Measurements from ENCODE around the gene ACTL8.

GRCh38 chr1:17763995-17764394 lies 8.9 kb downstream of the ACTL8 start:
- TF ChIP-seq CTCF (IDR thresholded peaks at IDR 0.05) (no peak), POLR2A (IDR thresholded peaks at IDR 0.05) (no peak), EP300 (IDR thresholded peaks at IDR 0.05; ENCODE audit: low read depth) (no peak)
